Stimulated activated CD8-positive, alpha-beta memory T cell treated with anti-CD3 and anti-CD28 coated beads, Interleukin-15, amount 100 ng/mL, for 48 hours (primary cell): Measurements from ENCODE around the gene KCNJ4.

Experiments
- DNase-seq, 2 donors: peaks; one replicate each; pipeline ENCODE4 v3.0.0-alpha.2; 2020; ENCODE audit warnings: low read depth in 2 of 2

KCNJ4 gene

GRCh38 chr22:38453066-38453672, 1.8 kb downstream of the KCNJ4 start:
- no peak for DNase-seq

- DNase-seq = no peak
Measured at GRCh38 chr22:38452373-38453065, 2.5 kb downstream of the KCNJ4 start.

- DNase-seq = no peak
Measured at GRCh38 chr22:38451864-38452263, 3.1 kb downstream of the KCNJ4 start.

- no peak for DNase-seq
Measured at GRCh38 chr22:38451404-38451803, 3.6 kb downstream of the KCNJ4 start.

DNA sequence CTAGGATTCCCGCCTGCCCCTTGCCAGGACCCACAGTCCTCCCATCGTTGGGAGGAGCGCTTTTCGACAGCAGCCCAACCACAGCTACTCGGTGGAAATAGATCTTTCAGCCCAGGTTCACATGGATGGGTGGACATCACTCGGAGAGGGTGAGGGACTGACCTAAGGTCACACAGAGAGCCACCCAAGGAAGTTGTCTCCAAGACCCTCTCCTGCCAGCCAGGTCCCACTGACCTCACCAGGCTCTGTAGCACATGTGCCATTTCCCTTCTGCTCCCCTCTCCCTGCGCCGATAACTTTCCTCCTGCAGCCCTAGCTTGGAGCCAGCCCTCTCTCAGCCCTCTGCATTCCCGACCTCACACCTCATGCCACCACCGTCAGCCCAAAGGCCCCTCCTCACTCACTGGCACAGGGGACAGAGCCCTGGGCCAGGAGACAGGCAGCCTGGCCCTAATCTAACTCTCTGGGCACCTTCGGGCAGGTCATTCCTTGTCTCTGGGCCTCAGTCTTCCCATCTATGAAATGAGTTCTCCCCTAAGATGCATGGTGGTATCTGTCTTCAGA, 4.7 kb downstream of the KCNJ4 start:
- DNase-seq = no peak

DNA sequence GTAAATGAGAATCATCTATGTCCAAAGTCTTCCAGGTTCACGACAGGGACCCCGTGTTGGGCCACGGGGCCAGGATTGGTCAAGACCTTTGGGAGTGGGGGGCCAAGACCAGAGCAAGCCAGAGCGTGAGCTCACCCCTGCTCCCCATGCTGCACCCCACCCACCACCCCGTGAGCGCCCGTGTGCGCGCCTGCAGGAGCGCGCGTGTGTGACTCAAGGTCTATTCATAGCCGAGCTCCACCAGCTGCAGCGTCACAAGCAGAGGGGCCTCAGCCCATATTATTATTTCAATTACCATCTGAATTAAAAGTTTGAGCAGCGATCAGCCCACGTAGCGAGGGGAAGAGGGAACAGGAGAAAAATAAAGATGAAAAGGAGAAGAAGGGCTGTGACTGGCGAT, 5.2 kb downstream of the KCNJ4 start:
- no peak for DNase-seq

DNA sequence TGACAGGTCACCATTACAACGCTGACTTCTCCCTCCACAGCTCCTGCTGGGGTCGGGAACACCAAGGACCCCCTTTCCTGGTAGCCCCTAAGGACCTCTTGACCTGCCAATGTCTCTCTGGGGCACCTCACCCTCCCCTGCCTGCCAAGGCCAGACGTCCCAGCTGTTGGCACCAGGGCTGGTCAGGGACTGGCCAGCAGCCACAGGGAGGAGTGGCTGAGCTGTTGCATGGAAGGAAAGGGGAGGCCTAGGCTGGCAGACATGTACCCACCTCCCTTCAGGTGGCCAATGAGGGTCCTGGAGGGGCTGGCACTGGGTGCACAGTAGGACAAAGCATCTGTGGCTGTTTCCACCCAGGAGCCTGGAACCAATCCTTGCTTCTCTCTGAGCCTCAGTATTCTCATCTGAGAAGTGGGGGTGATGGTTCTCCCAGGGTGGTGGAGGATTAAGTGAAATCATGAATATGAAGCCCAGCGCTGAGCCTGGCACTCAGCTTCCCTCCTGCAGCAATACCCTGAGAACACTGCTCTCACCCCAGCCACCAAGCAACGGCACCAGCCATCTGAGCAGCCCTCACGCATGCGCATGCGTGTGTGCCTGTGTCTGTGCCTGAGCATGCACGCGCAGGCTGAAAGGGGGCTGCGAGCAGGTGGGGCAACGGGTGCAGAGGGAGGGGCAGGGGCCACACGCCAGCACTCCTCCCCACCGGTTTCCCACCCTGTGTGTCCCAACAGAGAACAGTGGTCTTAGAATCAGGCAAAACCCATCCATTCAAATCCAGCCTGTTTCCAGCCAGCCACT, 5.9 kb downstream of the KCNJ4 start:
- no peak for DNase-seq

DNA sequence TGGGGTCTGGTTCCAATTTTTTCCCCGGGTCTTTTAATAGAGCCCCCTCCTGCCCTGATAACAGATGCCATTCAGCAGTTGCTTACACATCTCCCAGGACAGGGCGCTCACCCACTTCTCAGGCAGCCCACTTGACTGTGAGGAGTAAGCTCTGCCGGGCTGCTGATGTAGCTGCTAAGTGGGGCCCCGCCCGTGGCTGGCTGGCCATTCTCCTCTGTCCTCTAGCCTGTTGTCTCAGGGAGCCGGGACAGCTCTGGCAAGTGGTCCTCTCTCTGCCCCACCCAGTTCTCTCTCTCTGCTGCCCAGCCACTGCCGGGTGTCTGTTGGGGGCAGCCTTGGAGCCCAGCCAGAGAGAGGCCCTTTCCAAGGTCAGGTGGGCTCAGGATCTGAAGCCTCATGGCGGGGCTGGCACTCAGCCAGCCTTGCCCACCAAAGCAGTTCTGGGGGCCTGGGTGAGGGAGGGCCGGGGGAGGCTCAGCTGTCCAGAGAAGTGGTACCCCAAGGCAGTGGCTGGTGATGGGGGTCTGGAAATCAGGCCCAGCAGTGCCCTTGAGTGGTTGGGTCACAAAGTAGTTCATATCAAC, 8.9 kb downstream of the KCNJ4 start:
- DNase-seq = no peak

DNA sequence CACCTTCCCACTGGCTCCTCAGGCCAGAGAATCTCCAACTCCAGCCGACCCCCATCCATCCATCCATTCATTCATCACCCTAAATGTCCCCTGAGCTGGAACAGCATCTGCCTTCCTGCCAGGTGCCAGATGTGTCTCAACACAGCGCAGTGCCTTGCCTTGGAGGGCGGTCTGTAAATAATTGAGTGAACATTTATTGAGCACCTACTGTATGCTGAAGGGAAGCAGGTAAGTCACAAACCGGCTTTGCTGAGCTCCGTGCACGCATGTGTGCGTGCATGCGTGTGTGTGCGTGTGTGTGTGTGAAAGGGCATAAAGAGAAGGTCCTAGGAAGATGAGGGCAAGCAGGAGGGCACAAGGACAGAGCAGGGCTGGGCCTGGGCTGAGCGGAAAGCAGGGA, 10.2 kb downstream of the KCNJ4 start:
- DNase-seq = no peak

DNA sequence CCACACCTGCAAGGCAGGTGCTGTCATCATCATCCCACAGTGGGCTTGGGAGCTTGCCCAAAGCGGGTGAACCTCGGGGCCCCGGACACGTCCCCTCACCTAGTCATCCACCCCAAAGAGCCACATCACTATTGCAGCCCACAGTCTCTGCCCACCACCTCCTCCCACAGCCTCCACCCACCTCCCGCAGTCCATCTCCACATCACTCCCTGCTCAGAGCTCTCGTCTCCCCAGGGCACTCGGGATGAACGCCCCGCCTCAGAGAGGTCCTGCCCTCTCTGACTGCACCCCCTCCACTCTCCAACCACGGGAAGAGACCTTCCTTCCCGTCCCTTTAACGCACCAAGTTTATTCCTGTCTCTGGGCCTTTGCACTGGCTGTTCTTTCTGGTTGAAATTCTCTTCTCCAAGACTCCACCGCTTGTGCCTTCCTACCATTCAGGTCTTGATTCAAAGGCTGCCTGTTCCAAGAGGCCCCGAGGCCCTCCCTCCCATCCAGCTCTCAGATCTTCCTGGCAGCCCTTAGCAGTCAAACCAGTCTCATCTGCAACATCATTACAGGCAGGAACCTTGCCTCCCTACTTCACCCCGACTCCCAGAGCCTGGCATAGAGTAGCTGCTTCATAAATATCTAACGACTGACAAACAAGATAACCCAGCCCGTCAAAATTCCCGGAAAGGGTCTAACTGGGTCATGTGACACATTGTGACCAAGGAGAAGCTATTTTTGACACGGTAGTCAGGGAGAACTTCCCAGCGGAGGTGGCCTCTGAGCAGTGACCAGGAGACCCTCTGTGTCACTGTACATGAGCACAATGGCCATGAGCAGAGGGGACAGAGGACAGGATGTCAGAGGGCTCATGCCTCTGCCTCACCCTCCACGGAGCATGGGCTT, 11.1 kb downstream of the KCNJ4 start:
- no peak for DNase-seq

DNA sequence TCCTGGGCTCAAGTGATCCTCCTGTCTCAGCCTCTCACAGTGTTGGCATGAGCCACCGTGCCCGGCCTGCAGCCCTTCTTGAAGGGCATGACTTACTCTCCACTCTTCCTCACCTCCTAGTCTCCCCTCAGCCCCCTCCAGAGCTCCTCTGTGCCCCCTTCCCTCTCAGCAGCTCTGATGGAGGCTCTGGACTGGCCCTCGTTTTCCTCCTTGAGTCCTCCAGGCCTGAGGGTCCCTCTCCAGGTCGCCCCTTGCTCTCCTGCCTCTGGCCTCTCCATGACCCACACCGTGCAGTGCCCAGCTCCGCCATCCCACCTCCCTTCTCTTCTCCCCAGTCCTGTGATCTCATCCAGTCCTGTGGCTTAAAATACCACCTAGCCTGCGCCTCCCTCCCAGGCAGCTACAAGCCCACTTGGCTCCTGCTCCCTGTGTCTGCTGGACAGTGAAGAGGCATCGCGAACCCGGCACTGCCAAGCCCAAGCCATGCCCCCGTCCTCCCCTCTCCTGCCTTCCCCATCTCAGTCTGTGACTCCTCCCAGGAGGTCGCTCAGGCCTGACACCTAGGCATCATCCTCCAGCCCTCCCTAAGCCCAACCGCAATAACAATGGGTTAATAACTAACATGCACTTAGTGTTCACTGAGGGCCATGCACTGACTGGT, 11.9 kb downstream of the KCNJ4 start:
- DNase-seq = no peak

DNA sequence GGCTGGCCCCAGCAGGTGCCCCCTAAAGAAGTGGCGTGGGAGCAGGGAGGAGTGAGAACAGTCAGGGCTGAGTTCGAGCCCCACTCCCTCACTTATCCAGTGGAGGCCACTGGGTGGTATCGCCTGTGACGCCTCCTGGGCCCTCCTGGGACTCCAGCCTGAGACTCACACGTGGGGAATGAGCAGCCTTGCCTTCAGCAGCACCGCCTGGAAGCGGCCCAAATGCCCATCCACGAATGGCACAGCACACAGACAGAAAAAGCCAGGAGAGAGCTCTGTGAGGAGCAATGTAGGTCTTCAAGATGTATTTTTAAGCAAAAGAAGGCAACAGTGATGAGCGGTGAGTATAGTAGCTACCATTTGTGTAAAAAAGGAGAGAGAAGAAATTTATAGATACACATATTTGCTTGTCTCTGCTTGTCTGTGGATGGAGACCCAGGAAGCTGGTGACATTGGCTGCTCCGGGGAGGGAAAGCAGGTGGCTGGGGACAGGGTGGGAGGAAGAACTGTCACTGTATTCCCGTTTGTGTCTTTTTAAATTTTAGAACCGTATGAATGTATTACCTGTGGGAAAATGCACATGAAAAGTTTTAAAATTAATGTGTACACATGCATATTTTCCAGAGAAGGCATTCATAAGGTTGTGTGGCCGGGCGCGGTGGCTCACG, 13.2 kb downstream of the KCNJ4 start:
- no peak for DNase-seq

- DNase-seq = no peak
Measured at GRCh38 chr22:38440747-38441350, 14.2 kb downstream of the KCNJ4 start.

- DNase-seq = no peak
Measured at GRCh38 chr22:38437416-38437815, 17.6 kb downstream of the KCNJ4 start.

GRCh38 chr22:38436629-38437395, 18.2 kb downstream of the KCNJ4 start:
- no peak for DNase-seq

- no peak for DNase-seq
Measured at GRCh38 chr22:38435965-38436364, 19.0 kb downstream of the KCNJ4 start.

DNA sequence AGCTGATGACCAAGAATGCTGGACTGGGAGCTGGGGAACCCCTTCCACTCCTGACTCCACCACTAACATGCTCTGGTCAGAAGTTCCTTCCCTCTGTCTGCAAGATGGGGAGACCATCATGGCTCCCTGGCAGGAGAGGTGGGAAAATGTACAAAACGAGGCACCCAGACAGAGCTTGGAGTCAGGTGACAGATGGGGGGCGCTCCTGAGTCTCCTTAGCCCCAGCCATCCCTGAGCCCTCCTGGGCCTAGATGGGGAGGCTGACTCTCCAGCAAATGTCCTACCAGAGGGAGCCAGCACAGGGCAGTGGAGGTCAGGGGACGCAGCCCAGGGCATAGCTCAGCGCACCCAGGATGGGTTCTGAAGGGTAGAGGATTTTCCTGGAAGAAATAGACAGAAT, 20.0 kb downstream of the KCNJ4 start:
- no peak for DNase-seq

GRCh38 chr22:38433871-38434270, 21.1 kb downstream of the KCNJ4 start:
- DNase-seq = no peak

- DNase-seq = no peak
Measured at GRCh38 chr22:38432264-38432663, 22.7 kb downstream of the KCNJ4 start.
